ENCODE results near the gene EFHB. TPM values are rescaled to one million over a fixed set of nuclear protein-coding genes. Genes with fewer than 3 reads are reported as not detected.

EFHB gene
- total RNA-seq, 2 donors from 2014 or later, result 0.96 to 4.1 TPM

DNA sequence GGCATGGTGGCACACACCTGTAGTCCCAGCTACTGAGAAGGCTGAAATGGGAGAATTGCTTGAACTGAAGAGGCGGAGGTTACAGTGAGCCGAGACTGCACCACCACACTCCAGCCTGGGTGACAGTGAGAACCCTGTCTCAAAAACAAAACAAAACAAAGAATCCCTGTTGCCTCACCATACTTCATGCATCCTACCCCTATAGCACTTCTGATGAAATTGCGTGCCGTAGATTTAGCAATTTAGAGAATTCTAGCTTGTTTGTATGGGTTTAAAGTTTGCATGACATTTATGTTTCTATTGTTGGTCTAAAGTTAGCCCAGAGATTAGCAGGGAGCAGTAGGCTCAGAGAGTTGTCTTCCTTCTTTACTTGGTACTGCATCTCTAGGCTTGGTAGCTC lies 20.7 kb upstream of the EFHB start:
- Histone ChIP-seq H3K27ac (no peak overlapping the region), H3K4me1 (replicated peaks) (peaks cover 3% of the 10 kb centered on the region), H3K9me3 (no peaks in the 10 kb centered on the region), H3K36me3 (no peaks in the 10 kb centered on the region), H3K4me3 (no peak overlapping the region), H3K27me3 (replicated peaks; ENCODE audit: insufficient read depth) (no peaks in the 10 kb centered on the region)
- TF ChIP-seq, protein P1, sequence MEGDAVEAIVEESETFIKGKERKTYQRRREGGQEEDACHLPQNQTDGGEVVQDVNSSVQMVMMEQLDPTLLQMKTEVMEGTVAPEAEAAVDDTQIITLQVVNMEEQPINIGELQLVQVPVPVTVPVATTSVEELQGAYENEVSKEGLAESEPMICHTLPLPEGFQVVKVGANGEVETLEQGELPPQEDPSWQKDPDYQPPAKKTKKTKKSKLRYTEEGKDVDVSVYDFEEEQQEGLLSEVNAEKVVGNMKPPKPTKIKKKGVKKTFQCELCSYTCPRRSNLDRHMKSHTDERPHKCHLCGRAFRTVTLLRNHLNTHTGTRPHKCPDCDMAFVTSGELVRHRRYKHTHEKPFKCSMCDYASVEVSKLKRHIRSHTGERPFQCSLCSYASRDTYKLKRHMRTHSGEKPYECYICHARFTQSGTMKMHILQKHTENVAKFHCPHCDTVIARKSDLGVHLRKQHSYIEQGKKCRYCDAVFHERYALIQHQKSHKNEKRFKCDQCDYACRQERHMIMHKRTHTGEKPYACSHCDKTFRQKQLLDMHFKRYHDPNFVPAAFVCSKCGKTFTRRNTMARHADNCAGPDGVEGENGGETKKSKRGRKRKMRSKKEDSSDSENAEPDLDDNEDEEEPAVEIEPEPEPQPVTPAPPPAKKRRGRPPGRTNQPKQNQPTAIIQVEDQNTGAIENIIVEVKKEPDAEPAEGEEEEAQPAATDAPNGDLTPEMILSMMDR (IDR thresholded peaks at IDR 0.05), result no peak
- intact Hi-C loops (cut with DNase I), result no loop called here
- 96% methylated on average over 4 of the region's 4 CpGs for WGBS
- DNase-seq (ENCODE audit: low spot score), result no peak

DNA sequence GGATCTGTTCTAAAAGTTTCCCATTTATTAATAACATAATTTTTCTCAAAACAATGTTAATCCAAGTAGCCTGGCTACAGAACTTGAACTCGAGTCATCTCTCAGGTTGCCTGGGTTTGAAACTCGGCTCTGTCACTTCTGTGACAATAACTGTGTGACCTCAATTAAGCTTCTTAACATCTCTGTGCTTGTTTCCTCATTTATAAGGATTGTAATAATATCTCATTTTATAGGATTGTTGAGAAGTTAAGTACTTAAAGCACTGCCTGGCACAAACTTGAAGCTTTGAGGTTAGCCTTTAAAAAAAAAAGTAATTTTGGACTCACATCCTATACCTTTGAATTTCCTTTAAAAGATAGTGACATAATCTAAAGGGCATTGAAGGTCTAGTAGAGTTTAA lies 16.3 kb upstream of the EFHB start:
- 92% methylated on average over 2 of the region's 2 CpGs for WGBS
- Histone ChIP-seq H3K9me3 (no peaks in the 10 kb centered on the region), H3K4me1 (replicated peaks) (peaks cover 3% of the 10 kb centered on the region), H3K36me3 (no peaks in the 10 kb centered on the region), H3K27me3 (replicated peaks; ENCODE audit: insufficient read depth) (no peaks in the 10 kb centered on the region), H3K4me3 (no peak overlapping the region), H3K27ac (no peak overlapping the region)
- DNase-seq (ENCODE audit: low spot score), result no peak
- intact Hi-C loops (cut with DNase I), result no loop called here
- TF ChIP-seq, protein P1 (IDR thresholded peaks at IDR 0.05), result no peak
- TF ChIP-seq POLR2A (IDR thresholded peaks at IDR 0.05) (no peak), POLR2AphosphoS5 (IDR thresholded peaks at IDR 0.05) (no peak)

DNA sequence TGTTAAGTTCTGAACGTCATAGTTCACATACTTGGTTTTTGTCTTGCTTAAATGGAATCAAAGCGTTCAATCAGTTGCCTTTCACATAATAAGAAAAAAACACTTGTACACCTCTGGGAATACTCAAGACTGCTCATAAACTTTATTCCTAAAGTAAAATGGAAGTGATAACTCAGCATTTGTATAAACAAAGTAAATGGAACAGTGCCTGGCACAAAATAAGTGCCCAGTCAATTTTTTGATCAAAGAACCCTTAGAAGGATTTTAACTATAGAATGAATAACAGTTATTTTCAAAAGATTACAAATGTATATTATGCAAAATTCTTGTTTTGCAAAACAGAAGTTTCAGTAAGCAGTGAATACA lies 14.2 kb upstream of the EFHB start:
- H3K27me3 ChIP-seq (replicated peaks; ENCODE audit: insufficient read depth), result no peaks in the 10 kb centered on the region
- intact Hi-C loops (cut with DNase I), result loop anchor here (5.0 kb wide), 2 partner anchors 89 to 194 kb away; no protein-coding TSS in a partner anchor
- H3K27ac ChIP-seq, result peak overlapping the region; percentile 95 to 99
- no peaks in the 10 kb centered on the region for H3K9me3 ChIP-seq
- H3K4me1 ChIP-seq (replicated peaks), result peaks cover 3% of the 10 kb centered on the region
- TF ChIP-seq, protein P1 (IDR thresholded peaks at IDR 0.05), result no peak
- no peak for TF ChIP-seq POLR2A (IDR thresholded peaks at IDR 0.05)
- TF ChIP-seq POLR2AphosphoS5 (IDR thresholded peaks at IDR 0.05), result no peak
- 3% methylated on average over 2 of the region's 2 CpGs for WGBS
- peak overlapping the region; percentile 82 to 93 for H3K4me3 ChIP-seq
- H3K36me3 ChIP-seq, result no peaks in the 10 kb centered on the region
- DNase-seq (ENCODE audit: low spot score), result no peak

DNA sequence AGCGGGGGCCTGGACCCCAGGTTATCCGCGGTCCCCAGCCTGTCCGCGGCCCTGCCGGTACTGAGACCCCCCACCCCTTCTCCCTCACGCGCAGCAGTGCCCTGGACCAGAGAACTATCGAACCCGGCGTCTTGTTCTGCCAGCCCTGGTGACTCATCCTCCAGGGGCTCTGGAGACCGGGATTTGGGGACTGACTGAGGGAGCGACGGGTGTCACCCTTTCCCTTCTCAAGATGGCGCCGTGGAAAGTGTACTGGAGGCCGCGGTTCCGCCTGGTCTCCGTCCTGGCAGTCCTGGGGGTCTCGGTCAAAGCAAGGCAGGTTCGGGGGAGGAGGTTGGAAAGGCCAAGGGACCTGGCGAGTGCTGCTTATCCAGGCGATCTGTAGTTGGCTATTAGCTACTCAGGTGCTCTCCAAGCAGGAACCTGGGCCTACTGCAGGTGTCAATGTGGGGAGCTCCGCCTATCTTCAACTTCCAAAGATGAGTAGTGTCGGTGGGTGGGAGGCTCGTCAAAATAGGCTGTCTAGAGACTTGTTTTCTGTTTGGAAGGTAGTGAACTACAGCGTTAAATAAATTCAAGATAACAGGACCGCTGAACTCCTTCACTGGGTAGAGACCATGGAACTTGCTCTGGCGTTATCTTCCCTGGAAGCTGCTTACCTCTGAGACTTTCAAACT lies 13.7 kb upstream of the EFHB start:
- WGBS, result under 1% methylated on average over 30 of the region's 30 CpGs
- H3K4me1 ChIP-seq (replicated peaks), result peaks cover 3% of the 10 kb centered on the region
- TF ChIP-seq POLR2A (IDR thresholded peaks at IDR 0.05), result no peak
- TF ChIP-seq, protein P1 (IDR thresholded peaks at IDR 0.05), result peak in 1 of 4 experiments; percentile 17

More for the DNA sequence above, 13.7 kb upstream of the EFHB start:
- DNase-seq (ENCODE audit: low spot score), result peak; percentile 46
- Histone ChIP-seq H3K36me3 (no peaks in the 10 kb centered on the region), H3K27me3 (replicated peaks; ENCODE audit: insufficient read depth) (no peaks in the 10 kb centered on the region), H3K9me3 (no peaks in the 10 kb centered on the region), H3K27ac (peak overlapping the region; percentile 95 to 99), H3K4me3 (peak overlapping the region; percentile 82 to 93)
- intact Hi-C loops (cut with DNase I), result loop anchor here (2.0 to 5.0 kb wide), 3 partner anchors 90 to 239 kb away; partner anchors contain the start of gene SGO1
